SK-N-MC (cell line): ENCODE data around the gene GABRA4.

Experiments used
- EZH2 ChIP-seq: fragments of 200-600 bp; sonication (generic); IDR thresholded peaks from one replicate; pipeline ENCODE4 v1.6.1; 2017; ENCODE audit warnings: antibody characterized with exemption
- POLR2AphosphoS5 ChIP-seq: IDR thresholded peaks from 2 replicates; pipeline ENCODE4 v1.6.1; 2012; ENCODE audit warnings: mild to moderate bottlenecking, low read depth, low read length, borderline replicate concordance

GRCh38 chr4:46894826-46895225, 98.6 kb downstream of the GABRA4 start:
- TF ChIP-seq POLR2AphosphoS5 (no peak), EZH2 (no peak)
